Measurements from ENCODE around the gene CD2AP.

- TF ChIP-seq, protein P1, sequence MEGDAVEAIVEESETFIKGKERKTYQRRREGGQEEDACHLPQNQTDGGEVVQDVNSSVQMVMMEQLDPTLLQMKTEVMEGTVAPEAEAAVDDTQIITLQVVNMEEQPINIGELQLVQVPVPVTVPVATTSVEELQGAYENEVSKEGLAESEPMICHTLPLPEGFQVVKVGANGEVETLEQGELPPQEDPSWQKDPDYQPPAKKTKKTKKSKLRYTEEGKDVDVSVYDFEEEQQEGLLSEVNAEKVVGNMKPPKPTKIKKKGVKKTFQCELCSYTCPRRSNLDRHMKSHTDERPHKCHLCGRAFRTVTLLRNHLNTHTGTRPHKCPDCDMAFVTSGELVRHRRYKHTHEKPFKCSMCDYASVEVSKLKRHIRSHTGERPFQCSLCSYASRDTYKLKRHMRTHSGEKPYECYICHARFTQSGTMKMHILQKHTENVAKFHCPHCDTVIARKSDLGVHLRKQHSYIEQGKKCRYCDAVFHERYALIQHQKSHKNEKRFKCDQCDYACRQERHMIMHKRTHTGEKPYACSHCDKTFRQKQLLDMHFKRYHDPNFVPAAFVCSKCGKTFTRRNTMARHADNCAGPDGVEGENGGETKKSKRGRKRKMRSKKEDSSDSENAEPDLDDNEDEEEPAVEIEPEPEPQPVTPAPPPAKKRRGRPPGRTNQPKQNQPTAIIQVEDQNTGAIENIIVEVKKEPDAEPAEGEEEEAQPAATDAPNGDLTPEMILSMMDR (IDR thresholded peaks at IDR 0.05; ENCODE audit: insufficient read depth, low read length, poor library complexity, severe bottlenecking) = no peak
- no peak for TF ChIP-seq EZH2phosphoT487 (conservative IDR thresholded peaks at IDR 0.05; ENCODE audit: low read length)
These were observed 74.7 kb downstream of the CD2AP start for GRCh38 chr6:47552319-47552718.
